ENCODE results near the gene CHD2.

GRCh38 chr15:93029214-93029835, 129.2 kb downstream of the CHD2 start:
- TF ChIP-seq CTCF (IDR thresholded peaks at IDR 0.05) (no peak), POLR2A (IDR thresholded peaks at IDR 0.05) (no peak), POLR2AphosphoS5 (IDR thresholded peaks at IDR 0.05; ENCODE audit: insufficient read depth in 1 of 2, low read depth in 1 of 2) (no peak)
